GM12864 (cell line): ENCODE results near the gene CEPT1.

Source experiments
- DNase-seq: peaks from one replicate; pipeline ENCODE4 v3.0.0-alpha.2; 2011; ENCODE audit warnings: low read depth
- H3K4me3 ChIP-seq: 2 replicates; pipeline ENCODE4 v1.5.1; 2011; ENCODE audit warnings: mild to moderate bottlenecking, low read depth, low read length, control low read depth
- CTCF ChIP-seq: IDR thresholded peaks from 2 replicates; pipeline ENCODE4 v1.5.1; 2011; ENCODE audit warnings: low read depth, mild to moderate bottlenecking, moderate library complexity, low read length, control low read depth, inconsistent platforms; ENCODE audit errors: missing control alignments

The CEPT1 gene

GRCh38 chr1:111202366-111202706 lies 62.3 kb downstream of the CEPT1 start:
- TF ChIP-seq CTCF, result no peak
- H3K4me3 ChIP-seq, result peak overlapping the region; percentile 66
- DNase-seq, result no peak

GRCh38 chr1:111202707-111203623 lies 62.9 kb downstream of the CEPT1 start:
- DNase-seq, result no peak
- H3K4me3 ChIP-seq, result peak overlapping the region; percentile 66
- TF ChIP-seq CTCF, result peak; percentile 4

GRCh38 chr1:111203681-111204200 lies 63.7 kb downstream of the CEPT1 start:
- H3K4me3 ChIP-seq, result peak overlapping the region; percentile 66
- no peak for TF ChIP-seq CTCF
- DNase-seq, result peak; percentile 82

GRCh38 chr1:111204201-111204982 lies 64.4 kb downstream of the CEPT1 start:
- peak; percentile 55 for DNase-seq
- peak overlapping the region; percentile 66 for H3K4me3 ChIP-seq
- no peak for TF ChIP-seq CTCF

GRCh38 chr1:111204983-111205713 lies 65.1 kb downstream of the CEPT1 start:
- TF ChIP-seq CTCF, result no peak
- DNase-seq, result no peak
- peak overlapping the region; percentile 66 for H3K4me3 ChIP-seq

- no peak for DNase-seq
Measured at GRCh38 chr1:111205714-111206050, 65.7 kb downstream of the CEPT1 start.

More at GRCh38 chr1:111205714-111206050, 65.7 kb downstream of the CEPT1 start:
- no peak overlapping the region for H3K4me3 ChIP-seq
- TF ChIP-seq CTCF, result no peak
